ENCODE data around the gene TSGA10IP. TPM values are rescaled to one million over a fixed set of nuclear protein-coding genes. Genes with fewer than 3 reads are reported as not detected.

Gene TSGA10IP
- total RNA-seq, 1 donor from 2014 or later = 0.68 TPM

- TF ChIP-seq, protein P1, sequence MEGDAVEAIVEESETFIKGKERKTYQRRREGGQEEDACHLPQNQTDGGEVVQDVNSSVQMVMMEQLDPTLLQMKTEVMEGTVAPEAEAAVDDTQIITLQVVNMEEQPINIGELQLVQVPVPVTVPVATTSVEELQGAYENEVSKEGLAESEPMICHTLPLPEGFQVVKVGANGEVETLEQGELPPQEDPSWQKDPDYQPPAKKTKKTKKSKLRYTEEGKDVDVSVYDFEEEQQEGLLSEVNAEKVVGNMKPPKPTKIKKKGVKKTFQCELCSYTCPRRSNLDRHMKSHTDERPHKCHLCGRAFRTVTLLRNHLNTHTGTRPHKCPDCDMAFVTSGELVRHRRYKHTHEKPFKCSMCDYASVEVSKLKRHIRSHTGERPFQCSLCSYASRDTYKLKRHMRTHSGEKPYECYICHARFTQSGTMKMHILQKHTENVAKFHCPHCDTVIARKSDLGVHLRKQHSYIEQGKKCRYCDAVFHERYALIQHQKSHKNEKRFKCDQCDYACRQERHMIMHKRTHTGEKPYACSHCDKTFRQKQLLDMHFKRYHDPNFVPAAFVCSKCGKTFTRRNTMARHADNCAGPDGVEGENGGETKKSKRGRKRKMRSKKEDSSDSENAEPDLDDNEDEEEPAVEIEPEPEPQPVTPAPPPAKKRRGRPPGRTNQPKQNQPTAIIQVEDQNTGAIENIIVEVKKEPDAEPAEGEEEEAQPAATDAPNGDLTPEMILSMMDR (conservative IDR thresholded peaks at IDR 0.05) = no peak
- Mint-ChIP-seq H3K4me1 (ENCODE audit: unreplicated experiment) (peaks cover 16% of the 10 kb centered on the region), H3K36me3 (peaks cover 4% of the 10 kb centered on the region), H3K4me3 (peak within 1 kb of the TSS; percentile 91), H3K27me3 (no peaks in the 10 kb centered on the region), H3K9me3 (no peaks in the 10 kb centered on the region), H3K27ac (peak within 1 kb of the TSS; percentile 79)
- DNase-seq (ENCODE audit: extremely low spot score, unreplicated experiment) = peak; percentile 99
Observed at GRCh38 chr11:65919141-65919572, 26.1 kb upstream of the TSGA10IP start, which contains the start of gene DRAP1. TSS of gene DRAP1 (plus strand) at chr11:65919426. CDS start at chr11:65919502, 76 bp downstream.

DNA sequence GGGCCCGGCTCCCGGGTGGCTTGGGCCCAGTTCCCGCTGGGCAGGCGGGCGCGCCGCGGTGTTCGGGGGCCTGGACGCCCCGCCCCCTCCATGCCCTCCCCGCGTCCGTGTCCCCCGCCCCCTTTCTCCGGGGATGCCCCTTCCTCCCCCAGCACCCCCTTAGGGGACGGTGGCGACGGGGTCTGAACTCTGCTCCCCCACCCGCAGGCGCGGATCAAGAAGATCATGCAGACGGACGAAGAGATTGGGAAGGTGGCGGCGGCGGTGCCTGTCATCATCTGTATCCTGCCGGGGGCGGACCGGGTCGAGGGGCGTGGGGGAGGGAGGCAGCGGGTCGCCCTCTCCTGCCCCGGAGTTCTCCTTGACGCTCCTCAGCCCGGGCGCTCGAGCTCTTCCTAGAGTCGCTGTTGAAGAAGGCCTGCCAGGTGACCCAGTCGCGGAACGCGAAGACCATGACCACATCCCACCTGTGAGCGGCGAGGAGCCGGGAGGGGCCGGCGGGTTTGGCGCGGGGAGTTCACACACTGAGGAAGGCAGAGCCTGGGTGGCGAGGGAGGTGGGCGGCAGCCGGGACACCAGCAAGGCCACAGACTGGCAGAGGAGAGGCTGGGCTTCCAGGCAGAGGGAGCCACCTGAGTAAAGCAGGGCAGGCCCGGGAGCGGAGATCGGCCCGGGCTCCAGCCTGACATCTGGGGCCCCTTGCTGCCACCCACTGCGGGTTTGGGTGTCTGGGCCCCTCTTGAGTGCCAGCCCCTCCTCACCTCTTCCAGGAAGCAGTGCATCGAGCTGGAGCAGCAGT lies 25.5 kb upstream of the TSGA10IP start:
- no peak for DNase-seq (ENCODE audit: extremely low spot score, unreplicated experiment)
- H3K4me3 Mint-ChIP-seq = peak overlapping the region; percentile 91
- peaks cover 16% of the 10 kb centered on the region for H3K4me1 Mint-ChIP-seq (ENCODE audit: unreplicated experiment)
- H3K27ac Mint-ChIP-seq = peak overlapping the region; percentile 51
- TF ChIP-seq, protein P1 (conservative IDR thresholded peaks at IDR 0.05) = no peak
- H3K9me3 Mint-ChIP-seq = no peaks in the 10 kb centered on the region
- H3K27me3 Mint-ChIP-seq = no peaks in the 10 kb centered on the region
- peaks cover 4% of the 10 kb centered on the region for H3K36me3 Mint-ChIP-seq

DNA sequence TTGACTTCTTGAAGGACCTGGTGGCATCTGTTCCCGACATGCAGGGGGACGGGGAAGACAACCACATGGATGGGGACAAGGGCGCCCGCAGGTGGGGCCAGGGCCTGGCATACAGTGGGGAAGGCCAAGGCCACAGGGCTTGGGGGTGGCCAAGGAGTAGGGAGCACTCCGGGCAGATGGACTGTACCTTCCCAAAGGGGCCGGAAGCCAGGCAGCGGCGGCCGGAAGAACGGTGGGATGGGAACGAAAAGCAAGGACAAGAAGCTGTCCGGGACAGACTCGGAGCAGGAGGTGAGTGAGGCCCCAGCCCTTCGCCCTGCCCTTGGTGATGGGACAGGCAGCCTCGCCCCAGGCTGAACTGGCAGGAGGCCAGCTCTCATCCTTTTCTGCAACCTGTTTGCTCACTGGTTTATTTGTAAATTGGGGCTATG lies 24.9 kb upstream of the TSGA10IP start:
- no peak for DNase-seq (ENCODE audit: extremely low spot score, unreplicated experiment)
- Mint-ChIP-seq H3K36me3 (peaks cover 4% of the 10 kb centered on the region), H3K9me3 (no peaks in the 10 kb centered on the region), H3K4me3 (peak overlapping the region; percentile 91), H3K27ac (no peak overlapping the region), H3K27me3 (no peaks in the 10 kb centered on the region), H3K4me1 (ENCODE audit: unreplicated experiment) (peaks cover 10% of the 10 kb centered on the region)
- TF ChIP-seq, protein P1 (conservative IDR thresholded peaks at IDR 0.05) = no peak

DNA sequence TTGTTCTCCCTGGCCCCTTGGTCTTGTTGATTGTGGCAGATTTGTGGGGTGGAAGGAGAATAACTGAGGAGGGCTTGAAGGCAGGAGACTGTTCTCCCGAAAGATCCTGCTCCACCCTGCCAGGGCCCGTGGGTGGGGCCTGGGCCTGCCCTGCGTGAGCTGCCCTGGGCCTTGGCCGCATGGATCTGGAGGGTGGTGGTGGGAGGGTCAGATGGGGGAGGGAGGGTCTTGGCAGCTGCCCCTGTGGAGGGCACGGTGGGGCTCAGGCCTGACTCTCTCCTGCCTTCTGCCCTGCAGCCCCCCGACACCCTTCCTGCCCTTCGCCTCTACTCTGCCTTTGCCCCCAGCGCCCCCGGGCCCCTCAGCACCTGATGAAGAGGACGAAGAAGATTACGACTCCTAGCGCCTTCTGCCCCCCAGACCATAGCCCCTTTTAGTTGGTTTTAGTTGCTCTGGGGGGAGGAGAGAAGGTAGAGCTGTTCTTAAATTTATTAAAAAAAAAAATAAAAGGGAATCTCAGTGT lies 24.2 kb upstream of the TSGA10IP start:
- peaks cover 10% of the 10 kb centered on the region for H3K4me1 Mint-ChIP-seq (ENCODE audit: unreplicated experiment)
- H3K27ac Mint-ChIP-seq = no peak overlapping the region
- DNase-seq (ENCODE audit: extremely low spot score, unreplicated experiment) = no peak
- no peak overlapping the region for H3K4me3 Mint-ChIP-seq
- peaks cover 4% of the 10 kb centered on the region for H3K36me3 Mint-ChIP-seq
- TF ChIP-seq, protein P1 (conservative IDR thresholded peaks at IDR 0.05) = no peak
- no peaks in the 10 kb centered on the region for H3K27me3 Mint-ChIP-seq
- H3K9me3 Mint-ChIP-seq = no peaks in the 10 kb centered on the region

- TF ChIP-seq, protein P1 (conservative IDR thresholded peaks at IDR 0.05) = no peak
- H3K4me1 Mint-ChIP-seq (ENCODE audit: unreplicated experiment) = peaks cover 4% of the 10 kb centered on the region
- no peaks in the 10 kb centered on the region for H3K9me3 Mint-ChIP-seq
- peak overlapping the region; percentile 20 for H3K4me3 Mint-ChIP-seq
- no peak overlapping the region for H3K27ac Mint-ChIP-seq
- no peak for DNase-seq (ENCODE audit: extremely low spot score, unreplicated experiment)
- no peaks in the 10 kb centered on the region for H3K27me3 Mint-ChIP-seq
- H3K36me3 Mint-ChIP-seq = peaks cover 4% of the 10 kb centered on the region
Observed at GRCh38 chr11:65921876-65922275, 23.4 kb upstream of the TSGA10IP start.

Data from type B pancreatic cell (in vitro differentiated cells).